ENCODE data around the gene TSPAN17. TPM values are rescaled to one million over a fixed set of nuclear protein-coding genes. Genes with fewer than 3 reads are reported as not detected.

Gene TSPAN17
- total and polyA plus RNA-seq, 9 of the 15 experiments (the other 6 are each of a cell fraction or from before 2014, with no cell fraction given) = 0.73 to 58.3 (median 34.5) TPM

DNA sequence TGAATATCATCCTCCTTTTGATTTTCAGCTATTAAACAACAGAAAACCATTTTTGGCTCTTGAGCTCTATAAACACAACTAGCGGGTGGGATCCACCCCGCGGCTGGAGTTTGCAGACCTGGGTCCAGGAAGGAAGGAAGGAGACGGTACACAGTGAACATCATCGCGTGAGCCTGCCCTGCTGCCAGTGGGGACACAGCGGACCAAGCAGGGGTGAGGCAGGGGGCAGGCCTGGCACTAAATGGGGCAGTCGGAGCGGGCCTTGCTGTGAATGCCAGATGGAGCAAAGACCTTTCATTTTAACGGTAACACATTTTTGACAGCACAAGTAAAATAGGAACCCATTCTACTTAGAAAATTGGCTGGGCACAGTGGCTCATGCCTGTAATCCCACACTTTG, 14.4 kb downstream of the TSPAN17 start:
- no peak for TF ChIP-seq TCF7 (IDR thresholded peaks at IDR 0.05; ENCODE audit: borderline replicate concordance)
- TF ChIP-seq GABPA (tag; conservative IDR thresholded peaks at IDR 0.05; ENCODE audit: low read depth) = no peak
- no peak for TF ChIP-seq SAFB2 (IDR thresholded peaks at IDR 0.05; ENCODE audit: borderline replicate concordance, low read depth, low read length, severe bottlenecking)
- no peak for TF ChIP-seq ASH1L (IDR thresholded peaks at IDR 0.05; ENCODE audit: borderline replicate concordance, low read depth, partially characterized antibody)
- no peak for TF ChIP-seq PHF20 (IDR thresholded peaks at IDR 0.05; ENCODE audit: partially characterized antibody)
- TF ChIP-seq XRCC5 (IDR thresholded peaks at IDR 0.05; ENCODE audit: low read depth, low read length) = no peak
- no peak for TF ChIP-seq ELF2 (CRISPR knock-in tag; IDR thresholded peaks at IDR 0.05)
- no peak for TF ChIP-seq EP400 (IDR thresholded peaks at IDR 0.05)
- TF ChIP-seq, protein P1, sequence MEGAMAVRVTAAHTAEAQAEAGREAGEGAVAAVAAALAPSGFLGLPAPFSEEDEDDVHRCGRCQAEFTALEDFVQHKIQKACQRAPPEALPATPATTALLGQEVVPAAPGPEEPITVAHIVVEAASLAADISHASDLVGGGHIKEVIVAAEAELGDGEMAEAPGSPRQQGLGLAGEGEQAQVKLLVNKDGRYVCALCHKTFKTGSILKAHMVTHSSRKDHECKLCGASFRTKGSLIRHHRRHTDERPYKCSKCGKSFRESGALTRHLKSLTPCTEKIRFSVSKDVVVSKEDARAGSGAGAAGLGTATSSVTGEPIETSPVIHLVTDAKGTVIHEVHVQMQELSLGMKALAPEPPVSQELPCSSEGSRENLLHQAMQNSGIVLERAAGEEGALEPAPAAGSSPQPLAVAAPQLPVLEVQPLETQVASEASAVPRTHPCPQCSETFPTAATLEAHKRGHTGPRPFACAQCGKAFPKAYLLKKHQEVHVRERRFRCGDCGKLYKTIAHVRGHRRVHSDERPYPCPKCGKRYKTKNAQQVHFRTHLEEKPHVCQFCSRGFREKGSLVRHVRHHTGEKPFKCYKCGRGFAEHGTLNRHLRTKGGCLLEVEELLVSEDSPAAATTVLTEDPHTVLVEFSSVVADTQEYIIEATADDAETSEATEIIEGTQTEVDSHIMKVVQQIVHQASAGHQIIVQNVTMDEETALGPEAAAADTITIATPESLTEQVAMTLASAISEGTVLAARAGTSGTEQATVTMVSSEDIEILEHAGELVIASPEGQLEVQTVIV (CRISPR knock-in tag; IDR thresholded peaks at IDR 0.05; ENCODE audit: borderline replicate concordance) = no peak
- no peak for TF ChIP-seq PTBP1 (IDR thresholded peaks at IDR 0.05; ENCODE audit: low read depth, low read length)
- TF ChIP-seq FOS (IDR thresholded peaks at IDR 0.05; ENCODE audit: extremely low read depth, insufficient read length) = no peak
- no peak for TF ChIP-seq NRF1 (conservative IDR thresholded peaks at IDR 0.05 in 1 of 2, IDR thresholded peaks at IDR 0.05 in 1 of 2)
- TF ChIP-seq TSC22D4 (tag; IDR thresholded peaks at IDR 0.05) = no peak
- Histone ChIP-seq H3K36me3 (ENCODE audit: control insufficient read depth, insufficient read depth, low read length) (peaks cover 9% of the 10 kb centered on the region; the same call in 1 of the 3 replicates), H3K27me3 (ENCODE audit: control insufficient read depth in 2 of 2, insufficient read depth in 2 of 2, low read length in 2 of 2) (peaks cover 20 to 53% of the 10 kb centered on the region in 2 experiments), H3K4me3 (no peak overlapping the region), H3K27ac (ENCODE audit: extremely low read depth, low read depth, low read length) (no peak overlapping the region), H3K9me1 (ENCODE audit: control insufficient read depth, insufficient read depth, low read length) (no peaks in the 10 kb centered on the region), H3K9me3 (replicated peaks; ENCODE audit: control insufficient read depth, insufficient read depth, low read depth, low read length) (no peaks in the 10 kb centered on the region), H3K4me2 (ENCODE audit: insufficient read depth, low read length) (no peak overlapping the region), H4K20me1 (replicated peaks; ENCODE audit: control insufficient read depth, insufficient read depth, low read length) (peaks cover 13% of the 10 kb centered on the region; the same call in 1 of the 2 replicates), H2AFZ (ENCODE audit: low read depth, low read length) (no peak overlapping the region), H3K79me2 (ENCODE audit: control insufficient read depth, insufficient read depth, low read length) (no peaks in the 10 kb centered on the region), H3K9ac (ENCODE audit: insufficient read depth in 1 of 2, low read depth in 2 of 2, low read length in 2 of 2) (no peak overlapping the region), H3K4me1 (replicated peaks in 1 of 2; ENCODE audit: control insufficient read depth in 2 of 2, insufficient read depth in 2 of 2, low read length in 2 of 2) (peaks cover 0 to 21% of the 10 kb centered on the region in 2 experiments; a peak in 2 of 5 replicates)
- no peak for FAIRE-seq
- intact Hi-C loops (cut with micrococcal nuclease) = loop anchor here (1.0 to 10.0 kb wide), 3 partner anchors 143 to 451 kb away; no protein-coding TSS in a partner anchor
- no peak for DNase-seq (ENCODE audit: extremely low read depth in 1 of 4, low spot score in 3 of 4)
- BruUV-seq (replicated peaks) = no TSS peak
- CTCF ChIA-PET (ENCODE audit: low intra/inter-chr PET ratio) = interaction anchor here (1.0 to 1.4 kb wide), 3 partner anchors 83 to 450 kb away, joined by 3 to 8 read pairs (median 5); no protein-coding TSS in a partner anchor
- no peak for ATAC-seq
- in situ Hi-C loops (cut with MboI) = loop anchor here (5.0 to 10.0 kb wide), 2 partner anchors 293 to 451 kb away; no protein-coding TSS in a partner anchor
- POLR2A ChIA-PET = interaction anchor here (0.6 to 1.9 kb wide), 2 partner anchors 15 to 452 kb away, joined by 3 to 6 read pairs; partner anchors contain the start of gene TSPAN17
- 31% methylated on average over 9 of the region's 10 CpGs for WGBS (ENCODE audit: insufficient coverage, low coverage, missing lambda C conversion rate)
